Brain pericyte (primary cell): Measurements from ENCODE around the gene WDR64.
A peak's percentile ranks its signal among the peaks of the same experiment; 100 is the strongest.

Source experiments
- DNase-seq: peaks from one replicate; pipeline ENCODE4 v3.0.0-alpha.2; 2012; ENCODE audit warnings: low read depth, low spot score

WDR64 gene

GRCh38 chr1:241631674-241632073 is 20.4 kb upstream of the WDR64 start:
- DNase-seq = no peak

- no peak for DNase-seq
These were observed 19.1 kb upstream of the WDR64 start for GRCh38 chr1:241632987-241633386.

- DNase-seq = no peak
These were observed 16.4 kb upstream of the WDR64 start for GRCh38 chr1:241635556-241636152.

- DNase-seq = no peak
These were observed 15.8 kb upstream of the WDR64 start for GRCh38 chr1:241636291-241636690.

GRCh38 chr1:241637046-241637590 is 15.0 kb upstream of the WDR64 start:
- no peak for DNase-seq

- DNase-seq = no peak
These were observed 14.5 kb upstream of the WDR64 start for GRCh38 chr1:241637604-241638003.

GRCh38 chr1:241638099-241638682 is 13.9 kb upstream of the WDR64 start:
- DNase-seq = no peak

- DNase-seq = no peak
These were observed 13.0 kb upstream of the WDR64 start for GRCh38 chr1:241638909-241639622.

GRCh38 chr1:241639623-241640148 is 12.4 kb upstream of the WDR64 start:
- DNase-seq = no peak

GRCh38 chr1:241640149-241640866 is 11.8 kb upstream of the WDR64 start, which contains the start of the genes CHML and OPN3:
Gene CHML, minus strand, starts transcription at chr1:241640369. Its CDS starts 4,603 bp downstream, at chr1:241635766.
Gene OPN3, minus strand, starts transcription at chr1:241640369. Its CDS starts 115 bp downstream, at chr1:241640254.
- peak; percentile 16 for DNase-seq

- DNase-seq = no peak
These were observed 11.0 kb upstream of the WDR64 start for GRCh38 chr1:241640867-241641622.

- no peak for DNase-seq
These were observed 10.1 kb upstream of the WDR64 start for GRCh38 chr1:241641773-241642592.

- no peak for DNase-seq
These were observed 9.5 kb upstream of the WDR64 start for GRCh38 chr1:241642593-241642944.

- DNase-seq = no peak
These were observed 7.8 kb upstream of the WDR64 start for GRCh38 chr1:241644259-241644658.

GRCh38 chr1:241645199-241645598 is 6.9 kb upstream of the WDR64 start:
- no peak for DNase-seq

- DNase-seq = no peak
These were observed 5.9 kb upstream of the WDR64 start for GRCh38 chr1:241646201-241646600.

- no peak for DNase-seq
These were observed 4.4 kb upstream of the WDR64 start for GRCh38 chr1:241647658-241648057.

GRCh38 chr1:241648159-241648558 is 3.9 kb upstream of the WDR64 start:
- no peak for DNase-seq

GRCh38 chr1:241654019-241654418 is 1.9 kb downstream of the WDR64 start:
- DNase-seq = no peak

- DNase-seq = no peak
These were observed 2.6 kb downstream of the WDR64 start for GRCh38 chr1:241654641-241655040.
